ENCODE measurements around the gene LCE1A.

The LCE1A gene, protein sequence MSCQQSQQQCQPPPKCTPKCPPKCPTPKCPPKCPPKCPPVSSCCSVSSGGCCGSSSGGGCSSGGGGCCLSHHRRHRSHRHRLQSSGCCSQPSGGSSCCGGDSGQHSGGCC

GRCh38 chr1:152827173-152827572 lies at the start of gene LCE1A:
Gene LCE1A, plus strand, starts transcription at chr1:152827473. Its CDS starts 0 bp downstream, at chr1:152827473.
- no peak for DNase-seq (ENCODE audit: low spot score)

DNA sequence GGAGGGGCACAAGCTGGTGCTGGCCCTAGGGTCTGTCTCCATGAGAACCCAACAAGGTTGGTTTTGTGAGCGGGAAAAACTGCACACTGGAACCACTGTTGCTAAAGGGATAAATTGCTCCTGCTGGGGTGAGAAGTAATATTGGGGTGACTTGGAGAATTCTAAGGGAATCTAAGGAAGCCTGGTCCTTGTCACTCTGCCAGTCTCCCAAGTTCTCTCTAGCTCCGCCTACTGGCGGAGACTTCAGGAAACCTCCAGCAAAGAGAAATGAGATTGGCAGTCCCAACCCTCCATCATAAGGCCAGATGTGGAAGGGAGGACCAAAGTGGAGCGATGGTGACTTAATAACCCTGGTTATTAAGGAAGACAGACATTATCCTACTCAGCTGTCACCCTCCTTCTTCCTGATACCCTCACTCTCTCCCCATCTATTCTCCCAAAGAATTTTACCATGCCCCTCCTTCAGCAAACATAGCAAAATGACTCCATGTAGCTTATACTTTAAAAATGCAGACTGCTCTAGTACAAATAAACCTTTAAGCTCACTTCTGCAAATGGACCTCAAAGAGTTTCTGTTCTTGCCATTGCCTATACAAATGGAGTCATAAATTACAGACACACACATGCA lies 49.6 kb upstream of the LCE1A start:
- peak; percentile 15 for DNase-seq (ENCODE audit: low spot score)

GRCh38 chr1:152783095-152783494 lies 44.2 kb upstream of the LCE1A start:
- DNase-seq (ENCODE audit: low spot score): no peak

DNA sequence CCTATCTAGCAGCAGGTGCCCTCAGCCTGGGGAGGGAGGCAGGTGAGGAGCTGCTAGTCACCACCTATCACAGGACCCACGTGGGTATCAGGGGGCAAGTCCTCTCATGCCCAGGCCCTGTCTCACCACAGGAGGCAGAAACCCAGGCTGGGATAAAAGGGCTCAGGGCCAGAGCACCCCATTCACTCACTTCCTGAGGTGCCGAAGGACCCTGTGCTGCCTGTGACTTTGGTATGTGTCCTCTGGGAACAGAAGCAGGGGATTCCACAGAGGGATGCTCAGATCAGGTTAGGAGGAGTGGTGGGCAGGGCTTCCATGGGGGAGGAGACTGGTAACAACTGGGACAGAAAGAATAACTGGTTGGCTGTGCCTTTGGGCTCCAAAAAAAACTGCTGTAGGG lies 41.2 kb upstream of the LCE1A start, which contains the start of gene LCE1E:
Gene LCE1E (plus strand): TSS at position 181 of the 400 bp plus-strand sequence. CDS start 1,043 bp downstream, outside the sequence.
- DNase-seq (ENCODE audit: low spot score): no peak

GRCh38 chr1:152795686-152796085 lies 31.6 kb upstream of the LCE1A start:
- DNase-seq (ENCODE audit: low spot score): no peak

GRCh38 chr1:152796421-152796820 lies 30.9 kb upstream of the LCE1A start, which contains the start of gene LCE1D:
Gene LCE1D, plus strand, starts transcription at chr1:152796721. Its CDS starts 1,074 bp downstream, at chr1:152797795.
- DNase-seq (ENCODE audit: low spot score): no peak

DNA sequence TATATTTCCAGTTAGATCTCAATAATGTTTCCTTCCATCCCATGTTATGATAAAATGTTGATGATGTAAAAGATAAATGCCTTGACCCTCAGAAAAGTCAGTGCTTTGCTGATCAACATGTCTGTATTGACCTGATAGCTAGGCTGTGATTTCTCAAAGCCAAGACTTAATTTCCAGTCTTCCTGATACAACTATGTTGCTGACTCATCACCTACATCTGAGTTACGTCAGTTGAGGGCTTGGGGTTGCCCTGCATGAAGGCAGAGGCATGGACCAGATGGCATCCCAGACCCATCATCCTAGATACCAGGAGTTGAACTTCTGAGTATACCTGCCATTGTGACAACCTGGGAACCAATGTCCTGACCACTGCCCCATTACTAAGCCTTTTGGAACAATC lies 25.9 kb upstream of the LCE1A start:
- no peak for DNase-seq (ENCODE audit: low spot score)

GRCh38 chr1:152806576-152806975 lies 20.7 kb upstream of the LCE1A start, which contains the start of gene LCE1C:
Gene LCE1C, minus strand, starts transcription at chr1:152806651. Its CDS starts 1,173 bp downstream, at chr1:152805478.
- DNase-seq (ENCODE audit: low spot score): no peak

GRCh38 chr1:152811050-152811449 lies 16.2 kb upstream of the LCE1A start:
- no peak for DNase-seq (ENCODE audit: low spot score)

GRCh38 chr1:152811671-152812070 lies 15.6 kb upstream of the LCE1A start, which contains the start of gene LCE1B:
Gene LCE1B, plus strand, starts transcription at chr1:152811971. Its CDS starts 476 bp downstream, at chr1:152812447.
- no peak for DNase-seq (ENCODE audit: low spot score)

DNA sequence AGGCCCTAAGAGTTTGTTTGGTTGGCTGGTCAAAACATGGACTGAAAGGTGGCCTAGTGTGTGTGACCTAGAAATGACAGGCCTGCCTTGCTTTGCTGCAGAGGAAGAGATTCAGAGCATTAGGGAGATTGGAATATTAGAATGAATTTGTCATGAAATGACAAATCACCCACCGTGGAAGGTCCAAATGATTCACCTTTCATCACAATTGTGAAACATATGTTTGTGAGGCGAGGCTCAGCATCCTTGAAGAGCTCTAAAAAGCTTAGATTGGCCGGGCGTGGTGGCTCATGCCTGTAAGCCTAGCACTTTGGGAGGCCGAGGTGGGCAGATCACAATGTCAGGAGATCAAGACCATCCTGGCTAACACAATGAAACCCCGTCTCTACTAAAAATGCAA lies 10.0 kb upstream of the LCE1A start:
- no peak for DNase-seq (ENCODE audit: low spot score)

DNA sequence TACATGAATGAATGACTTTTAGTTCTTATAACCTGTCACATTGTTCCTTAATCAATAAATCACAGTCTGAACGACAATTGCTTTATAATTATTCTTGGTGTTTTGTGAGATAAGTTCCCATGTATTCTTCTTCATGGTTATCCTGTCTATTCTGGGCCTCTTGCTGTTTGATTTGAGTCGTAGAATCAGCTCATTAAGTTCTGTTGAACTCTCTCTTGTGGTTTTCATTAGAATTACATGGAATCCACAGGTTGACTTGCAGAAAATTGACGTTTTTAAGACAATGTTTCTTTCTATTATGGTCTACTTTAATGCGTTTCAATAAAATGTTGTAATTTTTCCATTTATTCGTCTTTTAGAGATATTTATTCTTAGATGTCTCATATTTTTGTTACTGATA lies 4.0 kb upstream of the LCE1A start:
- DNase-seq (ENCODE audit: low spot score): no peak

DNA sequence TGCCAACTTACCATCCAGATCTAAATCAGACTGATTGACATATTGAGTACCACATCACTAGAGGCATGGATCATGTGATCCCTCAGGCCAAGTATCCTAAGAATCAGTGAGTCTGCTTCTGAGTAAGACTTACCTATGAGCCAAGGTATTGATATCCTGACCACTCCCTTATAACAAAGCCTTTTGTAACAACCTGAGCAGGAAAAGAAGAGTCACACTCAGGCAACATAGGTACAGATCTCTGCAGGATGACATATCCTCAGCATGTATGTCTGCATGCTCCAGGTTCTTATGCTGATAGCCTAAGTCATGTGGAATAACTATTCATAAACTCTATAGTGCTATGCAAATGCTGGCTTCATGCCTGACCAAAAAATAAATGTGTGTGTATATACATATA lies 2.3 kb upstream of the LCE1A start:
- DNase-seq (ENCODE audit: low spot score): no peak

- DNase-seq (ENCODE audit: low spot score): no peak
Observed at GRCh38 chr1:152836870-152837269, 9.6 kb downstream of the LCE1A start.

GRCh38 chr1:152842556-152842955 lies 15.3 kb downstream of the LCE1A start, which contains the start of gene LCE6A:
Gene LCE6A, plus strand, starts transcription at chr1:152842856. Its CDS starts 665 bp downstream, at chr1:152843521.
- DNase-seq (ENCODE audit: low spot score): no peak

DNA sequence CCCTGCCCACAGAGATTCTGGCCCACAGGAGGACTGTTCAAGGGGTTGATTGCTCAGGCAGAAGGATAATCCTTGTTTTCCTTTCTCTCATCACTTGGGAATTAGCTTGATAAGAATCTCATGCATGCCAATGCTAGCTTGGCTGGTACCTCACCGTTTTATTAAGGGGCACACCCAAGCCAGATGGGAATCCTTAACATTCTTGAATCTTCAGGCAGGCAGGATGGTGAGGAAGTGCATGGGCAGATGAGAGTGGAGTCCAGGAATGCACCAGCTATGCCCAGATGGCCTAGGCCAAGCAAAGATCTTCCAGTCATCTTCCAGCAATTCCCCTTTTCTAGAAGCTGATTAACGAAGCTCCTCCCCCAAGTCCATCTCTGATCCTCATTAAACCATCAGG lies 28.4 kb downstream of the LCE1A start:
- no peak for DNase-seq (ENCODE audit: low spot score)

GRCh38 chr1:152858062-152858461 lies 30.8 kb downstream of the LCE1A start:
- no peak for DNase-seq (ENCODE audit: low spot score)

DNA sequence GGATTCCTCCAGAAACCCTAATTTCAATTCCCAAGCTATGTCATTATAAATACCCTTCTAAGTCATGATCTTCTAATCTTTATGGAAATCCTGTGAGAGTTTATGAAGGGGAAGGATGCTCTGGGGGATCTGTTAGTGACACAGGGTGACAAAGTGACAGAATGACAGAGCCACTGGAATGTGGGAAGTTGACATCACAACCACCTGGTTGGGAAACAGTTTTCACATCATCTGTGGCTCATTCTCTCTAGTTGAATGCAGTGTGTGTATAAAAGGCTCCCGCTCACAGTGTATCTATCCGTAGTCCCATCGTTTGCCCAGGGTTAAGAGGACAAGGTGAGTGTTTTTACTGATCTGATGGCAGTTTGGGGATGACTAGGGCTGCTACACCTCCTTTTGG lies 32.4 kb downstream of the LCE1A start, which contains the start of gene LCE7A:
Gene LCE7A (plus strand): TSS at position 301 of the 400 bp plus-strand sequence. CDS start 702 bp downstream, outside the sequence.
- DNase-seq (ENCODE audit: low spot score): no peak

DNA sequence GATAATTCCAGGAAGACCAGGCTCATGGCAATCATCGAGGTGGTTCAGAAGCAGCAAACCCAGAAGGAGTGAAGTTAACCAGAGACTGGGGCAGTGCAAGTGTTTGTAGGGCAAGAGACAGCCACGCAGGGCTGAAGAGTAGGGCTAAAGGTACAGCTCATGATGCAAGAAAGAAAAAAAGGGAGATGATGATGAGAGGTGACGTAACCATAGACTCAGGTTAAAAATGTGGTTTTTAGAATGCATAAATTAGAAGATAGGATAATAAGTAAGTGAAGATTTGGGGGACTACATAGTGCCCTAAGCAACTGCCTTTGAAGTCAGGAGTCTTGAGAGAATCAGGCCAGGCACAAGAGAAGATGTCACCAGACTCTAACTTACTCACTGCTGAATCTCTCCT lies 32.9 kb downstream of the LCE1A start:
- no peak for DNase-seq (ENCODE audit: low spot score)

DNA sequence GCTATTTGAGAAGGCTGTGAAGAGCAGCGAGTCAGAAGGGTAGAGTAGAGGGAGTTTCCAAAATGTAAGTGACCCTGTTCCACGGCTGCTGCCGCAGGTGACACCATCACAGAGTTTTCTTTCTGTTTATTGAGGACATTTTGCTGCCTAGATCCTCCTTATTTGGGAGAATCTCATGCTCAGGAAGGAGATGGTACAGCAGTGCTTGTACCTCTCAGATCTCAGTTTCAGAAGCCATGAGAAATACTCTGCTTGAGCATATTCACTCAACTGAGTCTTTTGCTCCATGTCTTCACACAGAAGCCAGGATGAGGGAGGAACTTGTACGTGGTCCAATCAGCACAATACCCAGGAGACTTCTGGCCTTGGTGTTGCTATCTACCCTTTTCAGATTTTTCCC lies 34.1 kb downstream of the LCE1A start:
- no peak for DNase-seq (ENCODE audit: low spot score)

DNA sequence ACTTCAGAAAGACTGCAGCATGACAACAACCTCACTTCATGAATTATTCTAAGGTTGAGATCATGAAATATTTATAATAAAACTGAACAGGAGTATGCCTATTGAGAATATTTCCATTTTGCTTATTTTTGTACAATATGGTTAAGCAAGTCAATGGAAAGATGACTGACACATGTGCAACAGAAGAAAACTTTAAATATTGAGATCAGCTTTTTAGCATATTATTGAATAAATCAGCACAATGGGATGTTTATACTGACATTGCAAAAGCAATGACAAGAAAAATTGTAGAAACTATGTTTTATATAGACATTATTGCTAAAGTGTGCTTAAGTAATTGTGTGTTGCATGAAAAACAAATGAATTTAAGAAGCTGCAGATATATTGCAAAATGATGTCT lies 37.2 kb downstream of the LCE1A start:
- DNase-seq (ENCODE audit: low spot score): no peak

GRCh38 chr1:152866321-152866720 lies 39.0 kb downstream of the LCE1A start:
- no peak for DNase-seq (ENCODE audit: low spot score)

GRCh38 chr1:152869808-152870419 lies 42.6 kb downstream of the LCE1A start:
- DNase-seq (ENCODE audit: low spot score): peak; percentile 72
